CD4-positive, alpha-beta T cell treated with Interleukin-4 for 1 hour (primary cell): ENCODE measurements around the gene PACC1.

Experiments used
- DNase-seq, 2 donors: peaks; one replicate each; pipeline ENCODE4 v3.0.0-alpha.2; 2020 to 2022

Gene PACC1

GRCh38 chr1:212437179-212437798, 22.6 kb upstream of the PACC1 start:
- peak in 1 of 2 donors; percentile 7 for DNase-seq

GRCh38 chr1:212434992-212435391, 20.3 kb upstream of the PACC1 start:
- no peak for DNase-seq

GRCh38 chr1:212433577-212434462, 19.1 kb upstream of the PACC1 start:
- no peak for DNase-seq

- DNase-seq = peak; percentile 60 to 71
Observed at GRCh38 chr1:212432661-212433576, 18.2 kb upstream of the PACC1 start, which contains the start of gene NENF. NENF (plus strand) TSS chr1:212432920; CDS start chr1:212432944, 24 bp downstream.

GRCh38 chr1:212432272-212432660, 17.6 kb upstream of the PACC1 start:
- no peak for DNase-seq

GRCh38 chr1:212431644-212432043, 17.0 kb upstream of the PACC1 start:
- DNase-seq = no peak

- DNase-seq = no peak
Observed at GRCh38 chr1:212430955-212431394, 16.3 kb upstream of the PACC1 start.

GRCh38 chr1:212430416-212430815, 15.7 kb upstream of the PACC1 start:
- no peak for DNase-seq

GRCh38 chr1:212428496-212428895, 13.8 kb upstream of the PACC1 start:
- no peak for DNase-seq

- no peak for DNase-seq
Observed at GRCh38 chr1:212423879-212424278, 9.2 kb upstream of the PACC1 start.

- DNase-seq = no peak
Observed at GRCh38 chr1:212421165-212421564, 6.5 kb upstream of the PACC1 start.

- no peak for DNase-seq
Observed at GRCh38 chr1:212415107-212415841, 588 bp upstream of the PACC1 start.

GRCh38 chr1:212413902-212414327, 771 bp downstream of the PACC1 start:
- no peak for DNase-seq

- DNase-seq = no peak
Observed at GRCh38 chr1:212412374-212412773, 2.3 kb downstream of the PACC1 start.

GRCh38 chr1:212410231-212410820, 4.4 kb downstream of the PACC1 start:
- no peak for DNase-seq

GRCh38 chr1:212402666-212403321, 11.9 kb downstream of the PACC1 start:
- no peak for DNase-seq

- DNase-seq = no peak
Observed at GRCh38 chr1:212401838-212402582, 12.7 kb downstream of the PACC1 start.

- no peak for DNase-seq
Observed at GRCh38 chr1:212401042-212401441, 13.6 kb downstream of the PACC1 start.

GRCh38 chr1:212397171-212397570, 17.5 kb downstream of the PACC1 start:
- no peak for DNase-seq

GRCh38 chr1:212396638-212397037, 18.0 kb downstream of the PACC1 start:
- no peak for DNase-seq
